ENCODE results near the gene CAPRIN1. TPM values are rescaled to one million over a fixed set of nuclear protein-coding genes. Genes with fewer than 3 reads are reported as not detected.

Gene CAPRIN1
- total RNA-seq, 2 experiments from 2014 or later: 219 to 235 TPM

GRCh38 chr11:34148504-34149165 lies 97.1 kb downstream of the CAPRIN1 start:
- Mint-ChIP-seq H3K27me3 (ENCODE audit: low read depth) (no peaks in the 10 kb centered on the region), H3K4me1 (ENCODE audit: low read depth) (peaks cover 7% of the 10 kb centered on the region), H3K27ac (no peak overlapping the region), H3K36me3 (ENCODE audit: low read depth) (peaks cover 32% of the 10 kb centered on the region), H3K9me3 (ENCODE audit: insufficient read depth) (no peaks in the 10 kb centered on the region), H3K4me3 (no peak overlapping the region)
- POLR2A ChIA-PET: no interaction called here
- CTCF ChIA-PET: interaction anchor here (1.1 kb wide), 1 partner anchor 9 kb away, joined by 3 read pairs; no protein-coding TSS in a partner anchor
- DNase-seq: no peak
- ATAC-seq: no peak

DNA sequence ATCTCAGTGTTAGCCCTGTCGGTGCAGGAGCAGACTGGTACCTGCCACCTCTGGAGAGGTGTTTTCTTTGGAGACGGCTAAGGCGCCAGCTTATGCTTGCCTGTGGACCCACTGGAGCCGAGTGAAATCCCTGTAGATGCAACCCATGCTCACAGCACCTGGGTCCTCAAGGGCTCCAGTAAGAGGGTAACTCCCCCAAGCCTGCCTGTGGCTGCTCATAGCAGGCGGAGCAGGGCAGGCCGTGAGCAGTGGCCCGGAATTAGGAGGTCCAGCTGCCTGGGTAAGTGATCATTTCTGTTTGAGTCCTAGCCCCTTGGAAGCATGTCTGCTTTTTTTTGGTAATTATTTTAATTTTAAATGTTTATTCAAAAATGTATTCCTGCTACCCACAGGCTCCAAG lies 97.7 kb downstream of the CAPRIN1 start:
- no peak overlapping the region for H3K4me3 Mint-ChIP-seq
- H3K27ac Mint-ChIP-seq: no peak overlapping the region
- ATAC-seq (no peak), DNase-seq (no peak)
- peaks cover 9% of the 10 kb centered on the region for H3K4me1 Mint-ChIP-seq (ENCODE audit: low read depth)
- POLR2A ChIA-PET: interaction anchor here (1.3 kb wide), 1 partner anchor 12 kb away, joined by 4 read pairs; no protein-coding TSS in a partner anchor
- peaks cover 32% of the 10 kb centered on the region for H3K36me3 Mint-ChIP-seq (ENCODE audit: low read depth)
- H3K9me3 Mint-ChIP-seq (ENCODE audit: insufficient read depth): no peaks in the 10 kb centered on the region
- CTCF ChIA-PET: interaction anchor here (1.1 kb wide), 1 partner anchor 9 kb away, joined by 3 read pairs; no protein-coding TSS in a partner anchor
- no peaks in the 10 kb centered on the region for H3K27me3 Mint-ChIP-seq (ENCODE audit: low read depth)

DNA sequence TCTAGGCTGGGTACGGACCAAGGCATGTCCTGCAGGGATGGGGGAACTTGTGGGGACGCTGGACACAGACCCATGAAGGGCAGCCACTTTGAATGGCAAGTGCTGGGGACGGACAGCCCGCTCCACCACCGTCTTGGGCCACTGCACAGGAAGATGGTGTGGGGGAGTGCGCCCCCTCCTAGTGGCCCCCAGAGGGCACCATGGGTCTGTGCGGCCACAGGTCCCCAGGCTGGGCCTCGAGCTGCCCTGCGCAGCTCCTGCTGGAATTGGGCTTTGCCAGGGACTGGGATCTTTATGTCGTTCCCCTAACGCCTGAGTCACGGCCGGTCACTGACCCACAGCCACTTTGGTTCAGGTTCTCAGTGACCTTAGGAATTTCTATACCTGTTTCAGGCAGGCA lies 98.3 kb downstream of the CAPRIN1 start:
- ChIA-PET CTCF (interaction anchor here (1.0 to 1.2 kb wide), 2 partner anchors 9 to 208 kb away, joined by 3 read pairs; partner anchors contain the start of gene ABTB2), POLR2A (interaction anchor here (1.3 kb wide), 1 partner anchor 12 kb away, joined by 4 read pairs; no protein-coding TSS in a partner anchor)
- no peaks in the 10 kb centered on the region for H3K9me3 Mint-ChIP-seq (ENCODE audit: insufficient read depth)
- H3K27ac Mint-ChIP-seq: no peak overlapping the region
- peaks cover 32% of the 10 kb centered on the region for H3K36me3 Mint-ChIP-seq (ENCODE audit: low read depth)
- H3K27me3 Mint-ChIP-seq (ENCODE audit: low read depth): no peaks in the 10 kb centered on the region
- H3K4me3 Mint-ChIP-seq: no peak overlapping the region
- peak; percentile 52 for ATAC-seq
- no peak for DNase-seq
- peaks cover 9% of the 10 kb centered on the region for H3K4me1 Mint-ChIP-seq (ENCODE audit: low read depth)

GRCh38 chr11:34150494-34151151 lies 99.1 kb downstream of the CAPRIN1 start:
- Mint-ChIP-seq H3K4me1 (ENCODE audit: low read depth) (peaks cover 9% of the 10 kb centered on the region), H3K36me3 (ENCODE audit: low read depth) (peaks cover 27% of the 10 kb centered on the region), H3K9me3 (ENCODE audit: insufficient read depth) (no peaks in the 10 kb centered on the region), H3K27me3 (ENCODE audit: low read depth) (no peaks in the 10 kb centered on the region), H3K4me3 (no peak overlapping the region), H3K27ac (peak overlapping the region; percentile 22)
- ChIA-PET POLR2A (interaction anchor here (1.3 kb wide), 1 partner anchor 11 kb away, joined by 4 read pairs; no protein-coding TSS in a partner anchor), CTCF (interaction anchor here (1.0 to 2.2 kb wide), 3 partner anchors 8 to 207 kb away, joined by 3 to 9 read pairs (median 3); partner anchors contain the start of gene ABTB2)
- DNase-seq (no peak), ATAC-seq (no peak)

Other genes with a start within 250 kb of the CAPRIN1 start
- gene LMO2, start 159.7 kb upstream of the CAPRIN1 start, total RNA-seq: not detected
- gene NAT10, start 53.9 kb downstream of the CAPRIN1 start, total RNA-seq: 10 to 100 TPM; 76.9 to 78.7 TPM